Measurements from ENCODE around the gene SHISA9.

SHISA9 gene

DNA sequence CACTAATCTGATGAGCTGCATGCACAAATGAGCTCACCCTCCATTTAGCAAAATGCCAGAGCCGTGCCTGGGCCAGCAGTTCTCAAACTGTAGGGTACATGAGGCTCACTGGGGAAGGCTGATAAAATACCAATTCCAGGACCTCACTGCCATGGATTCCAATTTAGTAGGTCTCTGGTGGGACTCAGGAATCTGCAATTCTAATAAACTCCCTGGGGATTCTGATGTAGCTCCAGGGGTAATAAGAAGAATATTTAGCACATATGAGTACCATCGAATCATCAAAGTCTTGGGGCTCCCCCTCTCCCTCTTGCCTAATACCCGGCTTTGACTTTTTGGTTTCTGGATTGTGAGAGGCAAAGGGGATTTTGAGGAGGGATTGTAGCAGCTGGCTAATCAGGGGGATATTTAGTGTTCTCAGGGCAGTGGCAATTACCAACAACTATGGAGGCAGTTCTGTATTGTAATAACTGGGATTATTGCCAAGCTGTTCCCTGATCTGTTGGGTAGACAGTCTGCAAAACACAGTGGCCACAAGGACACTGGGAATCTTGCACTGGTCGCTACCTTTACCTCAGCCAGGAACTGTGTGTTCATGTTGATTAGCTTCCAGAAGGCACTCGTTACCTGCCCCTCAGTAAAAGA is 140.4 kb downstream of the SHISA9 start:
- TF ChIP-seq ZNF274 (IDR thresholded peaks at IDR 0.05; ENCODE audit: low read depth, low read length) = no peak
- H3K4me3 ChIP-seq (ENCODE audit: low read length) = no peak overlapping the region

DNA sequence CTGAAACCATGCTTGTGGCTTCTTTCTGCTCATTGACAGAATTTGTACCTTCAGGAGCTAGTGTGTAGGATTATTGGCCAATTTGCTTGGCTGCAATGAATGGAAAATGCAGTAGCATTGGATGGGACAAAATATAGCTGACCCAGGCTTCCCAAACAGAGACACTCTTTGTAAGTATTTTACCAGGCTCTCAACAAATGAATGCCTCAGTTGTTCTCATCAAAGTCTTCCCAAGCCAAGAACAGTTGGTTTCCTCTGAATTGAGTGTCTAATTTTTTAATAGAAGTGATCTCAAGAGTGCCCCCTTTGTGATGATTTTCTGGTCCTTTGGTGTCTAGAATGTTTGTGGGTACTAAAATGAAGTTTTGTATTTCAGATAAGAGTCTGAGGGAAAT is 140.9 kb downstream of the SHISA9 start:
- no peak for TF ChIP-seq ZNF274 (IDR thresholded peaks at IDR 0.05; ENCODE audit: low read depth, low read length)
- no peak overlapping the region for H3K4me3 ChIP-seq (ENCODE audit: low read length)

DNA sequence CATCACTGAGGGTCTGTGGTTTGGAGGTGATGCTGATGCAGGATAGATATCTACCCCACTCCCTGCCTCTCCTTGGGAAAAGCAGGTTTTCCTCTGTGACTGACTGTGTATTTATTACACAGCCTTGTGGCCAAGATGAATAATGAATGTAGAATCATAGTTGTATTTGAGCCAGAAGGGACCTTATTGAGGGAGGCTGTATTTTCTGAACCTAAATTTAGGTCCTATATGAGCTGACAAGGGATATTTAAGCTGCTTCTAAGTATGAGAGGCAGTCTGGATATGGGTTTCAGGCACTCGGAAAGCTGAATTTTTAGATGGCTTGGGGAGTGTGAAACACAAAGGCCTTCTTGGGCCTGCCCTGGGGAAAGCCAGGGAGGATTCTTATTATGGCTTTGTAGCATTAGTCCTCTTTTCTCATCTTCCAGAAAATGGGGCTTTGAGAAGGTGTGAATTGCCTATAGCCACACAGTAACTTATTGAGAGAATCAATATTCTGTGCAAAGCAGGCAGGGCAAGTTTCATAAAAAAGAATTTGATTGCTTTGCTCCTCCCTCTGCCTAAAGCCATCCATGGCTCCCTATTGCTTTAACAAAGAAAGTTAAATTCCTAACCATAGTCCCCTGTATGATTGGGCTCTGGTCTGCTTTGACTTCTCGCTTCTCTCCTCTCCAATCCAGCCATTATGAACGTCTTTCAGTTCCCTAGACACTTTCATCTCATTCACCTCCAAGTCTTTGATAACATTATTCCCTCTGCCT is 144.8 kb downstream of the SHISA9 start:
- no peak overlapping the region for H3K4me3 ChIP-seq (ENCODE audit: low read length)
- TF ChIP-seq ZNF274 (IDR thresholded peaks at IDR 0.05; ENCODE audit: low read depth, low read length) = no peak

DNA sequence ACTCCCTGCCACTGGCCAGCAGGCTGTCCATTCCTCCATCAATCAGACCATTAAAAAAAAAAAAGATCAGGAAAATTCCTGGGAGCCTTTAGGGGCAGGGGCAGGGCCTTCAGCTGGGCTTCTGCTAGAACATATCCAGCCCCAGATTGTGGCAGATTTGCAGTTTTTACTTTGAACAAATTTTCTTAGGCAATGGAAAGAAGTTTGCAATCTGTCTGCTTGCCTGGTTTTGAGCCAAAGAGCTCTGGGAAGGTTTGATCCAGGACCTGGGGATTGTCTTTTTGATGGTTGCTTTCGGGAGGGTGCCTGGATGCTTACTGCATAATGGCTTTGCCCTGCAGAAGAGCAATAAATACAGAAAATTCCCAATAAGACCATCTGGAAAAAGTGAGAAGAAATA is 145.9 kb downstream of the SHISA9 start:
- no peak for TF ChIP-seq ZNF274 (IDR thresholded peaks at IDR 0.05; ENCODE audit: low read depth, low read length)
- H3K4me3 ChIP-seq (ENCODE audit: low read length) = no peak overlapping the region

DNA sequence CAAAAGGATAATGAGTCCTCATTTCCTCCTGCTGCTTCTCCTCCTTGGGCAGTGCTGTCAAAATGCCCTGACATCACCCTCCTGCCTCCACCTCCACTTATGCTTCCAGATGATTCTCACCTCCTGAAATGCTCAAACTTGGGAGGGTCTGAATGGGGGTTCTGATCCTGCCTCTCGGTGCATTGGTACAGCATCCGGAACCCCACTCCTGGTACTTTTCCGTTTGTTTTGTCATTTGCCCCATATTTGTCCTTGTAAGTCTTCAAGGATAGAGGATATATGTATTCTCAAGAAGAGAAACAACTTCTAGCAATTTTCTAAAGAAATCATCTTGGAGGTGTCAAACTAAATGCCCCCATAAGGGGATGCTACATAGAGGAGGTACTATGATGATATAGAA is 148.3 kb downstream of the SHISA9 start:
- H3K4me3 ChIP-seq (ENCODE audit: low read length) = no peak overlapping the region
- TF ChIP-seq ZNF274 (IDR thresholded peaks at IDR 0.05; ENCODE audit: low read depth, low read length) = no peak

DNA sequence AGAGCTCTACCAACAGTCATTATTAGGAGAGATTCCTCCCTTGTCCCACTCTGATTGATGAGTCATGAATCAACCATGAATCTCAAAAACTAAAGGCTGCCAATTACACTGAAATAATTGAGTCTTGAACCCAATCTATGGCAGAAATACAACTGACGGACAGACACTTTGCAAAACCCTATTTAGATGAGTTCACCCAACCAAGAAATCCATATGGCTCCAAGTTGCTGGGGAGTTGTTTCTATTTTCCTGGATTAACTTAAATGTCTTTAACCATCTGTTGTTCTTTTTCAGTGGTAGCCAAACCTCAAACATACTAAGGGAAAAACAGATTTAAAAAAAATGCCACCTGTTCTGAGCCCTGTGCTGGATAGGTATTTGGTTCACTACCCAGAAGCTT is 151.0 kb downstream of the SHISA9 start:
- H3K4me3 ChIP-seq (ENCODE audit: low read length) = no peak overlapping the region
- TF ChIP-seq ZNF274 (IDR thresholded peaks at IDR 0.05; ENCODE audit: low read depth, low read length) = no peak

DNA sequence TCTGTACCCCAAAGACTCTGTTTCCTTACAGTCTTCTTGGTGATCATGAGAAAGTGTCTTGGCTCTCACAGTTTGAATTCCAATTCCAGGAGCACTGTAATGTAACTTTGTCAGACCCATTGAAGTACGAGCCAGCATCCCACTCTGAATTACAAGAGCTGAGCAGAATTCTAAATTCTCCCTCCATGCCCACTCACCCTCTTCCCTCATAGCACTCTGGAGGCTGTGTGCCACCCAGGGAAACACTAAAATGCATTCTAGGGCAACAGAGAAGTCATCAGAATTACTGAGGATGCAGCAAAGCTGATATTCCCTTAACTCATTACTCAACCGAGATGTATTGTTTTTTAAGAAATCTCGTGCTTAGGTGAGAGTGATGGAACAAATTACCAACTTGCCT is 154.1 kb downstream of the SHISA9 start:
- H3K4me3 ChIP-seq (ENCODE audit: low read length) = no peak overlapping the region
- TF ChIP-seq ZNF274 (IDR thresholded peaks at IDR 0.05; ENCODE audit: low read depth, low read length) = no peak

DNA sequence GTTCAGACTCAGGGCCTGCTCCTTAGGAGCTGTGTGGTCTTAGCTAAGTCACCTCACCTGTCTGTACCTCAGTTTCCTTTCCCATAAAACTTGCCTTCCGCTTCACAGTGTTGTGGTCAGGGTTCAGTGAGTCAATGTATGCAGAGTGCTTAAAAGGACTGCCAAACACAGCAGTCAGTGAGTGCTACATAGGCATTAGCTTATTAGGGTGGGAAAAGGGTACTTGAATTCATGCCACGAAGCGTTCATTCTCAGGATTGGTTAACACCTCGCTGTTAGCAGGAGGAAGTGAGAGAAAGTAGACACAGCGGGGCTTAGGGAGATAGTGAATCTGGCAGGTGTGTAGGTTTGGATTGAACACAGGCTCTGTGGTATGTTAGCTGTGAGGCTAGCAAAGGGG is 155.2 kb downstream of the SHISA9 start:
- no peak overlapping the region for H3K4me3 ChIP-seq (ENCODE audit: low read length)
- no peak for TF ChIP-seq ZNF274 (IDR thresholded peaks at IDR 0.05; ENCODE audit: low read depth, low read length)

DNA sequence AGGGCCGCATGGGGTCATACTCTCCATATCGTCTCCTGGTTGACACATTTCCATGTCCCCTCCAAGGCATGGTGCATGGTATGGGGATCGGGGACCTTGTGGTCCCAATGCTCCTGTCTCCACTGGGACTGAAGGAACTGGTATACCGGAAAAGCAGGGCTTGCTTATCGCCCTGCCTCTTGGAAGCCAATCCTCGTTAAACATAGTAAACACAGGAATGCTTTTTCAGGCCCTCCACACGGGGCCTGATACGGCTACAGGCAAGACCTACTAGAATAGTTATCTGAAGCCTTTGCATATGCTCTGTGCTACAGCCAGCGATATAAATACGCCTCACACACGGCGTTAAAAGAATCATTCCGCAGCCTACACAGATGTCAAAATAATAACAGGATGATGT is 159.5 kb downstream of the SHISA9 start:
- H3K4me3 ChIP-seq (ENCODE audit: low read length) = no peak overlapping the region
- TF ChIP-seq ZNF274 (IDR thresholded peaks at IDR 0.05; ENCODE audit: low read depth, low read length) = no peak

DNA sequence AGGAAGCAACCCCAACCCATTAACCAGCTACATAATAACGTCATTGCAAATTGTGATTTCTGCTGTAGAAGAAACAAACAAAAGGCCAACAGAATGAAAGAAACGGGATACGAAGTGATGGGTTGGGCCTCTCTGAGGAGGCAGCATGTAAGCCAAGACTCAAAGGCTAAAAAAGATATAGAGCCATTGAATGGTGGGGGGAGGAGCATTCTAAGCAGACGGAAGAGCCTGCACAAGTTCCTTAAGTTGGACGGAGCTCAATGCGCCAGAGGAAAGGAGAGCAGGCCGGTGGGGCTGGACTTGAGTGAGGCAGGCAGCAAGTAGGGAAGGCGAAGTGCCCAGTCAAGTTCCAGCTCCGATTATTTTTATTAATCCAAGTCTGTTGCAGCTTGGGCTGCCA is 160.3 kb downstream of the SHISA9 start:
- H3K4me3 ChIP-seq (ENCODE audit: low read length) = no peak overlapping the region
- no peak for TF ChIP-seq ZNF274 (IDR thresholded peaks at IDR 0.05; ENCODE audit: low read depth, low read length)

DNA sequence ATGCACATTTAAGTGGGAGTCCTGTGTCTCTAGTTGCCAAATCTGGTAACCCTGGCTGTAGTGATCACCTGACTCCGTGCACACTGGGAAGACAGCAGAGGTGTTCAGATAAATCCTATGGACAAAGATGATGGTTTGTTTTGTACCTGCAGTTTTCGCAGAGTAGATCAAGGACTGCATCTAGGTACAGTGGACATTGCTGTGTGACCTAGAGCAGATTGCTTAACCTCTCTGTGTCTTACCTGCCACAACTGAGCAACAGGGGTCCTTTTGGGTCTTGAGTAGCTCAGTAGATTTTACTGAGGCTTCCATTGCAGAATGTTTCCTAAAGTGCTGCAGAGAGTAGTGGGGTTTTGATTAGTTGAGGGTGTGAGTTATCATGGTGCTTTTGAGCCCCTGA is 160.8 kb downstream of the SHISA9 start:
- no peak for TF ChIP-seq ZNF274 (IDR thresholded peaks at IDR 0.05; ENCODE audit: low read depth, low read length)
- no peak overlapping the region for H3K4me3 ChIP-seq (ENCODE audit: low read length)

DNA sequence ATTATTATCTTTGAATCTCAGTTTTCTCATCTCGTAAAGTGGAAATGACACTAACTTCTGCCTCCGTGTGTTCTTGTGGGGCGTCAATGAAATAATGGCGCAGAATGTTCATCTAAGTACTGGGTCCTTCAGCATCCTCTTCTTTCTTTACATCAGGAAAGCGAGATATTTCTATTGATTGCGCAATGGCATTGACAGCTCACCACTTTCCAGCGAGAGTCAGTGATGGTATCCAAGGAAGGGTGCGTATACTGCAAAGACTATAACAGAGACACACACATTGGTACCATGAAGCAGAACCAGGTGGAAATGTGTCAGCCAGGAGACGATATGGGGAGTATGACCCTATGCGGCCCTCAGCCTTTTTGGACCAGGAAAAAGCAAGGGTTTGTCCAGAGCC is 162.1 kb downstream of the SHISA9 start:
- TF ChIP-seq ZNF274 (IDR thresholded peaks at IDR 0.05; ENCODE audit: low read depth, low read length) = no peak

DNA sequence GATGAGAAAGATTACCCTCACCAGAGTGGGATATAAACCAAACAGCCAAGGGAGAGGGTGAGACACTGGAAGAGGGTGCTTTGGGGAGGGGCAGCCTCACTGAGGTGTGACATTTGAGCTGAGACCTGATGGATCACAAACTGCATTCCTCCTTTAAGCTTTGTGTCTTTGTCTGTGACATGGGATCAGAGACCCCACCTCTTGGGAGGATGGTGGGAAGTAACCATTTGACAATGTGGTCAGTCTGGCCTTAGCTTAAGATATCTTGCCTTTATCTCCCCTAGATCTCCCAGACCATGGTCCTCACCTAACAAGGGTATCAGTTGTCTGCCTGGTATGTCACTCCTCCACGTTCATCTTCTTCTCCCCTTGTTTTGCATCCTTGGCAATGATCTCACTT is 163.4 kb downstream of the SHISA9 start:
- H3K4me3 ChIP-seq (ENCODE audit: low read length) = no peak overlapping the region
- TF ChIP-seq ZNF274 (IDR thresholded peaks at IDR 0.05; ENCODE audit: low read depth, low read length) = no peak

More for the DNA sequence above, 162.1 kb downstream of the SHISA9 start:
- H3K4me3 ChIP-seq (ENCODE audit: low read length) = no peak overlapping the region

DNA sequence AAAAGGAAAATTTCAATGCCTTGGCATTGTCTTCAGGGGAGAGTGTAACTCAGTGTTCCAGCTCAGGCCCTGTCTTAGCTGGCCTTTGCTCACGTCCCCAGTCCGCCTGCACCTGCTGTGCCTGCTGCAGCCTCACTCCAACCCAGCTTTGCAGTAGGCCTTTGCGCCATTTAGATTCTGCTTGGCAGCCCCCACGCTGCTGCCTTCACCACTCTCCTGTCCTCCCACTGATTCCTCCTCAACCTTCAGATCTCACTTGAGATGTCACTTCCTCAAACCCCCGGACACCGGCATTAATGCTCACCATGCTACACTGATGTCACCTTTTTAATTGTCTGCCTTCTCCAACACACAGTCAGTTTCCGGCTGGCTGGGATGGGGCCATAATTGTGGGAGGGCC is 166.2 kb downstream of the SHISA9 start:
- TF ChIP-seq ZNF274 (IDR thresholded peaks at IDR 0.05; ENCODE audit: low read depth, low read length) = no peak
- H3K4me3 ChIP-seq (ENCODE audit: low read length) = no peak overlapping the region

DNA sequence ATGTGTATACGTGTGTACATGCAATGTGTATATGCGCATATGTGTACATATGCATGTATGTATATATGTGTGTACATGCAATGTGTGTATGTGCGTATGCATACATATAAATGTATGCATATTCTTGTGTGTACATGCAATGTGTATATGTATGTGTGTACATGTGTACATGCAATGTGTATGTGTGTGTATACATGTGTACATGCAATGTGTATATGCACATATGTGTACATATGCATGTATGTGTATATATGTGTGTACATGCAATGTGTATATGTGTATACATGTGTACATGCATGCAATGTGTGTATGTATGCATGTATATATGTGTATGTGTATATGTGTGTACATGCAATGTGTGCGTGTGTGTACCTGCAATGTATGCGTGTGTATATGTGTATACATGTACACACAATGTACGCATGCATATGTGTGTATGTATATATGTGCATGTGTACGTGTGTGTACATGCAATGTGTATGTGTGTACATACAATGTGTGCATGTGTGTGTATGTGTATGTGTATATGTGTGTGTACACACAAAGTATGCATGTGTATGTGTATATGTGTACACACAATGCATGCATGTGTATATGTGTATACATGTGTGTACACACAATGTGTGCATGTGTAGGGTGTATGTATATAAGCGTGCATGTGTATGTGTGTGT is 167.7 kb downstream of the SHISA9 start:
- TF ChIP-seq ZNF274 (IDR thresholded peaks at IDR 0.05; ENCODE audit: low read depth, low read length) = no peak
- H3K4me3 ChIP-seq (ENCODE audit: low read length) = no peak overlapping the region
